Endometrium (tissue), 2 donors: Measurements from ENCODE around the gene COL13A1.

Experiments used
- FAIRE-seq: peaks from 2 replicates; lab custom pipeline; 2012; peaks lifted over from hg19 to GRCh38; lab: Jason Lieb, UNC
- donor health status: control.
- donor health status: control.

COL13A1 gene

DNA sequence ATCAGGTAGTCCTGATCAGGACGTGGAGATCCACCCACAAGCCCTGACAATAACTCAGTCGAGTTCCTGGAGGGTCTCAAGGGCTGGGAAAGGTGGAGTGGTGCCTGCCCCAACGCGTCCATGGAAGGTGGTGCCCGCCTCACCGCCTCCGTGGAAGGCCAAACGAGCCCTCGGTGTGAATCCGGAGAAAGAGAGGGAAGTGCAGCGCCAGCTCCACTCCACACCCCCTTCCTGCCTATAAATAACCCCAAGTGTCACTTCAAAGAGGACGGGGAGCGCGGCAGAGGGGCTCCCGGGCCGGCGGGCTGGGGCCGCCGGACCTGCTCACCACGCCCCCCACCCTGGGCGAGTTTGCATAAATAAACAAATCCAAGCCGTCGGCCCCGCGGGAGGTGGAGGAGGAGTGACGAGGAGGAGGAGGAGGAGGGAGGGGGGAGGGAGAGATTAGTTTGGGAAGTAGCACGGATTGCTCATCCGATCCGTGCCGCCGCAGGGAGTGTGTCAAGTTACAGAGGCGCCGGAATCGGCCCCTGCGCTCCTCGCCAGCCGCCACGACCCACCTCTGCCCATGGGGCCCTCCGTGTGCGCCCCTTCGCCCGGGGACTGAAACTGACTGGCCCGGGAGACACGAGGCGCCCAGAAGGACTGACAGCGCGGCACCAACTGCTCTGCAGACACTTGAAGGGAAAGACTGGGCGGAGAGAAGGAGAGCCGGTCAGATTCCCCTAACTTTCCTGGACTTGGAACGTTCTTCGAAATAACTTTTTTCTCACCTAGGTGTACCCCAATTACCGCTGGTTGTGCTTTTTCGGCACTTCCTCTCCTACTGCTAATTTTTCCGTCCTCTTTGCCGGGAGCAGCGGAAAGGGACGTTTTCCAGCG, at the start of gene COL13A1:
COL13A1 (plus strand) TSS at position 473 of the 882 bp plus-strand sequence. CDS start 518 bp downstream, outside the sequence.
- FAIRE-seq: no peak

DNA sequence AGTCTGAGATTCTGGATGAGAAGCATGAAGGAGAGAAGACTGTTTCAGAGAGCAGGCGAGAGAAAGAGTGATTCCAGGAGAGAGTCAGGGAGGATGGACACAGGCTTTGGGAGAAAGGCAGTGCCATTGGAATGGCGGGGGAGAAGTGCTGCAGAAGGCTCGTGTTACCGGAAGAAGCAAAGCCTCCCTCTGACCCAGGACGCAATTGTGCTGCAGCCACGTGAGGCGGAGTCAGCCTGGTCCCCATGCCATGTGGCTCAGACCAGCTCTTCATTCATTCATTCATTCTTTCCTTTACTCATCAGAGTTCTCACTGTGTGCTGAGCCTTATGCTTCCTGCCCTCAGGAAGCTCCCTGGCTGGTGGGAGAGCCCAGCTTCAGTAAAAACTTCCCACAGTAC, 49.2 kb upstream of the COL13A1 start:
- no peak for FAIRE-seq

DNA sequence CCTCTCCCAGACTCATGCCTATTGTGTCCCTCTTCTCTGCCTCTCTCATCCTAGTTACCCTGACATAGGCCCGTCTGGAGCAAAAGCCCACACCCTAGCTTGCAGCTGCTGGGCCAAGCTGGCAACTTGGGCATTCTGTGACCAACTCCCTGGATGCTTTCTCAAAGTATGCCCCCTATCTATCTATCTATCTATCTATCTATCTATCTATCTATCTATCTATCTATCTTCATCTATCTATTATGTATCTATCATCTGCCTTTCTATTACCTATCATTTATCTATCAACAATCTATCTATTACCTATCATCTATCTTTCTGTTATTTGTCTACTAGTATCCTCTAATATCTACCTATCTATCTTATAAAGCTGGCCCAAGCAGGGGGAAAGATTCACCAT, 45.4 kb upstream of the COL13A1 start:
- no peak for FAIRE-seq

DNA sequence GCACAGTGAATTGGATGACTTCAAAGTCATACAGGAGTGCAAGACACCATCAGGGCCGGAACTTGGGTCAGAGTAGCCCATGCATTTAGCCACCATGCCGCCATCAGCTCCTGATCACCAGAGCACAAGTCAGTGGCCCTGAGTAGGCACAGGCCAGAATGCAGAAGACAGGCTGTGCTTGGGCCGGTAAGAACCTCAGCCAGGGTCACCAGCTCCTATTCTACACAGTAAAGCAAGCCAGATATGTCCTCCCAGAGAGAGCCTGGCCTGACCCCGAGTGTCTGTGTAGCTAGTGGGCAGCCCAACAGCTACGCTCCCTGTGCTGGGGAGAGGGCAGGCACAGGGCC, 44.5 kb upstream of the COL13A1 start:
- FAIRE-seq: no peak

DNA sequence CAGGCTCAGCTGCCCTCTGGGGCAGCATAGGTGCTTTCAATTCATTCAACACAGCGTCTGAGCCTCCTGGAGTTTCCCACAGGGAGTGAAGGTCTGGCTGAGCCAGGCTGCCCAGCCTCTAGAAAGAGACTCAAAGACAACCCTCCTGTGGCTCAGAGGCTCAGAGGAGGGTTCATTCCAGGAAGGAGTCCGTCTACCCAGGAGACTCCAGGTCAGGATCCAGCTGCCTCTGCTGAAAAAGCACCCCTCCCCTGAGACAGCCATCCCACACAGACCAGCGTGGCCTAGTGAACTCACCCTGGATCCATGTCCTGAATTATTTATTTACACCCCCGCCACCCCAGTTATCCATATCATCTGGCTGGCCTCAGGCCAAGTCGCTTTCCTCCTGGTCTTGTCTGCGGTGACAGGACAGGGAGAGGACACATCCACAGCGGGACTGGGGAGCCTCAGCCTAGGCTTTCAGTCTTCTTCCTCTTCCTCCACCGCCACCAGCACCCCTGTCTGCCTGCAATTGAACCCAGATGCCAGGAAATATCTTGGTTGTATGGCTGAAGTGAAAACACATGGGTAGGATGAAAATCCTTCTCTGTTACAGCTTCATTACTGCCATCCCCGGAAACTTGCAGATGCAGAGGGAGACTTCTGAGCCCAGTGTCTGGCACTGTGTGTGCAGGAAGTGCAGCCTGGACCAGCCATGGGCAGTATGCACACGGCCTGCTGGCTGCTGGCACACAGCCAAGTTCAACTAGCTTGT, 44.0 kb upstream of the COL13A1 start:
- no peak for FAIRE-seq

GRCh38 chr10:69758310-69758728, 43.4 kb upstream of the COL13A1 start:
- FAIRE-seq: no peak

- no peak for FAIRE-seq
Measured at GRCh38 chr10:69759641-69760040, 42.1 kb upstream of the COL13A1 start.

GRCh38 chr10:69760072-69760471, 41.6 kb upstream of the COL13A1 start:
- no peak for FAIRE-seq

- FAIRE-seq: no peak
Measured at GRCh38 chr10:69761320-69761719, 40.4 kb upstream of the COL13A1 start.

DNA sequence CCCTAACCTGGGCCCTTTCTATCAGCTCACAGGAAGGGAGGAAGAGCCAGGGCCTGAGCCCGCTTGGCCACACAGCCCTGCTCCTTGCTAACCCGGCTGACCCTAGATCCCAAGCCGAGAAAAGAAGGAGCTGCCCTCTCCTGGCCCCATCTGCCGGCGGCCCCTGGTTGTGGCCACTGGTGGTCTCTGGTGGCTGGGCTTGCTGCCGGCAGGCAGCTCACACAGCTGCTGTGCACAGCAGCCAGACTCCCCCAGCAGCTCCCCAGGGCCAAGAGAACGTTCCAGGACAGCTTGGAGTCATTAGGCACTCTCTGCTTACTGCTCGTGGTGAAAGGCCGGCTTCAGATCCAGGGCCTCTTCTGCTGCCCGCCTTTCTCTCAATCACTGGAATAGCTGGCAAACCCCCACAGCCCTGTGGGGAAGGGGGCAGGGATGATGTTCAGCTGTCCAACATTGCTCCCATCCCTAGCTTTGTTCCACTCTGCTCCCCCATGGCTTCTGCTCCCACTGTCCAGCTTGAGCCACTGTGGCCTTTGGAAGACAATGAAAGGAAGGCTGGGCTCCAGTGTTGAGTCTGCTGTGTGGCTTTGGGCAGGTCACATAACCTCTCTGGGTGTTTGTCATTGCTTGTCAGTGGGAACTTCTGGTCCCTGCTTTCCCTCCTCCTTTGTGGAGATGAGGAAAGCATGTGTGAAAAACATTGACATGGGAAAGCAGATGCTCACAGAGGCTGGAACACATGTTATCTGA, 35.4 kb upstream of the COL13A1 start:
- FAIRE-seq: no peak

GRCh38 chr10:69767793-69768192, 33.9 kb upstream of the COL13A1 start:
- FAIRE-seq: no peak

DNA sequence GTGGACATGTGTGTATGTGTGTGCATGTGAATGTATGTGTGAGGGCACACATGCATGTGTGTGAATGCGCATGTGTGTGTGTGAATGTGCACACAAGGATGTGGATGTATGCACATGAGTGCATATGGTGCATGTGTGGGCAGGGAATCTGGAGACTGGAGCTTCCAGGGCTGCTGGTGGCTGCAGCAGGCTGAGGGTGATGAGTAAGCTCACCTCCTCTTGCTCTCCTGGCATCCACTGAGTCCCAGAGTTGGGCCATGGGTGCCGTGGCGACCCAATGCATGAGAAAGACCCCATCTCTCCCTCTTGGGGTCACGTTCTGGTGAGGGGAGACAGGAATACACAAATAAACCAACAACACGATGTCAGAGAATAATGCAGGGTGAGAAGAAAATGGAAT, 33.3 kb upstream of the COL13A1 start:
- FAIRE-seq: no peak

- no peak for FAIRE-seq
Measured at GRCh38 chr10:69769395-69769992, 32.2 kb upstream of the COL13A1 start.

DNA sequence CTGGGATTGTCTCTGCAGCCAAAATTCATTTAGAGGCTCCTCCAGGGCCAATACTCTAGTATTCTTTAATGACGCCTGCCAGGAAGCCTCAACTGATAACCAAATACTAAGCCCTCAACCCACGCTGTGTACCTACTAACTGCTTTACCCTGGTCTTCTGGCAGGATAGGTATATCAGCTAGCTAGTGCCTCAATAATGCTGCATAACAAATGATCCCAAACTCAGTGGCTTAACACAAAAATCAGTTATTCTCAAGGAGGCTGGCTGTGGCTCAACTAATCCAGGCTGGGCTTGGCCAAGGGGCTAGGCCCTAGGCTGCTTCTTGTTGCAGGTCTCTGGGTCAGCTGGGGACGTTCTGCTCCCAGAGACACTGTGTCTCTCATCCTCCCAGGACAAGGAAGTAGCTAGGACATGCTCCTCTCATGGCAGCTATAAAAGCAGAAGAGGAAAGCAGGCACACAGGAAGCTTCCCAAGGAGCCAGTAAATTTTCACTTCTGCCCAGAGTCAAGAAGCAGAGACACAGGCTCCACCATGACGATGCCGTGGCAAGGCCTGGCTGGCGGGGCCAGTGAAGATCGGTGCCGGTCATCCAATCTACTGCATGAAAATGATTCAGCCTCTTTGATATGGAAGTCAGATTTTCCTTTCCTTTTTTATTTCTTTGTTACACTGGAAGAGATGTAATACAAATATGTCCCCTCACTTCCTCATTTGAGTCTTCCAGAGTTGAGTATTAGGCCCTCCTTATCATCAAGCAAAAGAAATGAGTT, 28.6 kb upstream of the COL13A1 start:
- FAIRE-seq: no peak

GRCh38 chr10:69774596-69774995, 27.1 kb upstream of the COL13A1 start:
- no peak for FAIRE-seq

- FAIRE-seq: no peak
Measured at GRCh38 chr10:69780077-69780476, 21.6 kb upstream of the COL13A1 start.

DNA sequence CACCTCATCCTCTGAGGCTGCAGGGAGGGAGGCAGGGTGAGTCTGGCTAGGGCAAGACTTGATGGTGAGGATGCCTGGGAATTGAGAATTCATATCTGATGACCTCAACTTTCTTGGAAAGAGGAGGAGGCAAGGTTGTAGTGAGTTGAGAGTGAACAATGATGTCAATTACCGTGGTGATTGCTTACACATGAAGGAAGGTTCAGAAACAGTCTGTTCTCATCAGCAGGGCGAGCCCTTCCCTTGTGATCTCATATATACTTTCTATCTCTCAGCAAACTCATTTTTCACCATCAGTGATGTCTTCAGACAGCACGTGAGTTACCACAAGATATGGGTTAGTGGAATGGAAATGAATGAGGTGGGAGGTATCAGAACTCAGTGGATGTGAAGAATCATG, 20.1 kb upstream of the COL13A1 start:
- no peak for FAIRE-seq

DNA sequence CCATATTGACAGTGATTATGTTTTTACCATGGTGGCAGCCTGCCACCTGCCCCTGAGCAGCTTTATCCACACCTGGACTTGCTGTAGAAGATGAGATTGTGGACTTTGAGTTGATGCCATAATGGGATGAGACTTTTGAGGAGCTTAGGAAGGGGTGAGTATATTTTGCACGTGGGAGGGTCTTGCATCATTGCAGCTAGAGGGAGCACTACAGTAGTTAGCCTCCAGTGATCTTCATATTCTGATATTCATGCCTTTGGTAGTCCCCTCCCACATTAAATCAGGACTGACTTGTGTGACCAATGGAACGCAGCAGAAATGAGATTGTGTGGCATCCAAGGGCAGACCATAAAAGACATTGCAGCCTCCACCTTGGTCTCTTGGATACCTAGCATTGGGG, 18.2 kb upstream of the COL13A1 start:
- FAIRE-seq: no peak

GRCh38 chr10:69786791-69787190, 14.9 kb upstream of the COL13A1 start:
- no peak for FAIRE-seq

GRCh38 chr10:69787681-69788080, 14.0 kb upstream of the COL13A1 start:
- no peak for FAIRE-seq

DNA sequence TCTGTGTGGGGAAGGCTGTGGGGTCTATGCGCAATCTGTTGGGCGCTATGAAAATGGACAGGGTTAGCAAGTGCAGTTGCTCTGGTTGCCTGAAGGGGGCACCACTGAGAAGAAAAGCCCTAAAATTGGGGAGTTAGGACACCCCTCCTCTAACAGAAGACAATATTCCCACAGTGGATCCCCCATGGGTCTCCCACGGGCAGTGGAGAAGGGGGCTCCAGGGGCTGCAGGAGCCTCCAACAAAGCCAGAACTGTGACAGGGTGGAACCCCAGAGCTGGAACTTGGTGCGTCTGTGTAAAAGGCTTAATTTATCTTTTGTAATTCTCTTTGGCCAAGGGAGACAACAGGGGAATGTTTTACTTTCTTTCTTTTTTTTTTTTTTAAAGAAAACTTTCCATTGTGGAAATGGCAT, 12.5 kb upstream of the COL13A1 start:
- no peak for FAIRE-seq

DNA sequence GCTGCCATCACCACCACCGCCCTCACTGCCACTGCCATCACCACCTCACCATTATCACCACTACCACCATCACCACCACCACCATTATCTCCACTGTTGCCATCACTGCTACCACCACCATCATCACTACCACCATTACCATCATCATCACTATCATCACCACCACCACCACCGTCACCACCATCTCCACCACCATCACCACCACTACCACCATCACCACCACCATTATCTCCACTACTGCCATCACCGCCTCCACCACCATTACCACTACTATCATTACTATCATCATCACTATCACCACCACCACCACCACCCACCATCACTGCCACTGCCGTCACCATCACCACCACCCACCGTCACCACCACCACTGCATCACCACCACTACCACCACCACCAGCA, 9.9 kb upstream of the COL13A1 start:
- no peak for FAIRE-seq
